HG03196 (cell line): ENCODE measurements around the gene CD7.

Experiments
- ATAC-seq: cut with Tn5 transposase; IDR thresholded peaks from one replicate; pipeline ENCODE4 v1.9.1; 2021; ENCODE audit not compliant: unreplicated experiment

The CD7 gene

GRCh38 chr17:82328994-82329507 lies 11.6 kb upstream of the CD7 start:
- ATAC-seq: no peak

DNA sequence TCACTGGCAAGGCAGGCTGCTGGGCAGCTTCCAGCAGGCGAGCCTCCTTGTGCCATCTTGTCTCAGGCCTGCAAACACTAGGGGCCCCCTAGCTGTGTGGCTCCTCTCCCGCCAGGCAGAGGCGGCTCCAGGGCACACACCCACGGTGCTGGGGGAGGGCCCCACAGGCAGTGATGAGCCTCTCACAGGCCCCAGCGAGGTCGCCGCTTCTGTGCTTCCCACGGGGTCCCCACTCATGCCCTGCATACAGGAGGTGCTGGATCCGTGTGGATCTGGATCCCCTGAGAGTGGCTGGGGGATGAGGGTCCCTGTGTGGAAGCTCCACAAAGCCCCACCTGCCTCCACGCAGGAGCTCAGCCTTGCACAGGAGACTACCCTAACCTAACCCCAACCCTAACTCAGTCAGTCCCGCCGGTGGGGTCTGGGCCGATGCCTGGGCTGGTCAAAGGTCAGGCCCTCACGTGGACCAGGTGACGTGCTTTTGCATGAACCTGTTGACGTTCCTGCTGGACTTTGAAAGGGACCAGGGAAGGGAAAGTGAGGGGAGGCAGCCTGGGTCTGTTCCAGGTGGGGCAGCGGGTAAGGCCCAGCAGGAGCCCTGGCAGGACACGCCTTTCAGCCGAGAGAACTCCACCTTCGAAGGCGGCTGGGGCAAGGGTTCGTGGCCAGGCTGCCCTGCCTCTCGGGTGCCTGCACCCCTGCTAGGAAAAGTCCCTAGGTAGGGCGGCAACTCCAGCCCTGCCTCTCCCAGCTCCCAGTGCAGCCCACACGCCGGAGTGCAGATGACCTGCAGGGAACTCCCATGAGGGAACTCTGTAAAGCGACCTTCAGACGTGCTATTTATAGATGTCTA lies 11.0 kb upstream of the CD7 start:
- ATAC-seq: no peak

- ATAC-seq: no peak
These were observed 10.3 kb upstream of the CD7 start for GRCh38 chr17:82327757-82328140.

DNA sequence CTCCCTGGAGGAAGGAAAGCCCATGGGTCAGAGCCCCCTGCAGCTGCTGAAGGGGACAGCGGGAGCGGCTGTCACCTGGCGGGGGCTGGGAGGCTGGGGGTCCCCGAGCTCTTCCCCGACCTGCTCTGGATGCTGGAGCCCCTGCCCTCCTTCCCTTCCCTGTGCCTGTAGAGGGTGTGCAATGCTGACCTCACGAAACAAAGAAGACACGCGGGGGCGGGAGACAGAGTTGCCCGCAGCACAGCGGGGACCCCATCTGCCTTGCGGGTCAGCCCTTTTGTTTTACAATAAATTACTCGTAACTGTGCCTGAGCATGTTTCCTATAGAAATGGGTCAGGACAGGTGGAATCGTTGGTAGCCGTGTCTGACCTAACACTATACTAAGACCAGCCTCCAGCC lies 9.9 kb upstream of the CD7 start:
- ATAC-seq: no peak

DNA sequence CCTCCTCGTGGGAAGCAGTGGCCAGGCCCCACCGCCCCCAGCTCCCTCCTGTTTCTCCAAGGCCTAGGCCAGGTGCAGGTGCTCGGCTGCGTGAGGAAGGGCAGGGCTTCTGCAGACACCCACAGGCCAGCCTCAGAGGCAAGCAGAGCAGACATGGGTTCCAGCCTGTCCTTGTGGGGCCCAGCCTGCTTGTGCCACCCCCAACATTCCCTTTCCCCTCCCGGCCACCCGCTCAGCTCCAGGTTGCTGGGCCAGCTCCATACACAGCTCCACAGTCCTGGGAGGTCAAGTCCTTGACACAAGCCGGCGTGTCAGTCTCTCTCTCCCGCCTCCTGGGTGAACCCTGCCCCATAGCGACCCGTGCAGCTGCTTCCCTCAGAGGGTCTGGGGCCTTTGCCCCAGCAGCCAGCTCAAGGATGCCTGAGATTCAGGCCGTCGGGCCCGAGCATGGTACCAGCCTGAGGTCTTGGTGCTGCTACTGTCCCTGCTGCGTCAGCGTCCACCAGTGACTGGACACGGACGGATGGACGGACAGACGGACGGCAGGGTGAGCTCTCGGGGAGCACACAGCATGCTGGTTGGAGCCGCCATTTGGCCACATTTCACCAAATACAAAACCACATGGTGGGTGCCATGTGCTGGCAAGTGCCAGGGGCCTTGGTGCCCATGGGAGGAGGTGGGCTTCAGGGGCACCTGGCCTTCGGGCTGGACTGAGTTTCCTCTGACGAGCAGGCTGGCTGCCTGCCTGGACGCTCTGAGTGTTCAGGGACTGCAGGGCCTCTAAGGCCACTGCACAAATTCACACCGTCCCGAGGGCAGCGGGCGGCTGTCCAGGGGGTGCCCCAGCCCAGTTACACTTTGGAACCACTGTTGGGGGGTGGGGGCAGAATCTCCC lies 8.1 kb upstream of the CD7 start:
- no peak for ATAC-seq

DNA sequence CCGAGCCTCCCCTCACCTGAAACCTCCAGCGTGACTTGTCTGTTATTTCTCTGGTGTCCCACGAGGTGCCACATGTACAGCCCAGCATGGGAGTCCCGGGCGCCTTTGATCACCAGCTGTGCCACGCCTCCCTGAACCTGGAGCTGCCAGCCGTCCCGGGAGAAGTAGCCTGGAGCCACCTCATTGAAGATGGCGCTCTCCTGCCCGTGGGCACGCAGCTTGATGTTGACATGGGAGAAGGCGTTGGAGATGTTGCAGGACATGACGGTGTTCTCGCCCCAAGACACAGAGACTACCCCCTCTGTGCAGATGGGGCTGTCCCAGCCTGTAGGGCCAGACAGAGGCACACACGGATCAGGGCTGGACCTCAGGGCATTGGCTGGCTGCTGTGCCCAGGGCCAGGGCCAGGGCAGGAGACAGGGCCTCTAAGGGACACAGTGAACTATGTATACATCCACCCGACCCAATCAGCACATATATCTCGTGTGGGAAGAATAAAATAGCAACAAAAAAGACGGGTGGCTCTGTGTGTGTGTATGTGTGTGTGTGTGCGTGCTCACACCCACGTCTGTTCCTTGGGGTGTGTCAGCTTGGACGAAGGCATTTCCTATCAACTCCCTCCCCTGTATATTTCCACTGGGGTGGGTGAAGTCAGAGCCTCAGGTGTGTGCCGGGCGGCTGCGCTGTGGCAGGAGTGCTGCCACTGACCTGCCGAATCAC lies 7.3 kb upstream of the CD7 start:
- no peak for ATAC-seq

DNA sequence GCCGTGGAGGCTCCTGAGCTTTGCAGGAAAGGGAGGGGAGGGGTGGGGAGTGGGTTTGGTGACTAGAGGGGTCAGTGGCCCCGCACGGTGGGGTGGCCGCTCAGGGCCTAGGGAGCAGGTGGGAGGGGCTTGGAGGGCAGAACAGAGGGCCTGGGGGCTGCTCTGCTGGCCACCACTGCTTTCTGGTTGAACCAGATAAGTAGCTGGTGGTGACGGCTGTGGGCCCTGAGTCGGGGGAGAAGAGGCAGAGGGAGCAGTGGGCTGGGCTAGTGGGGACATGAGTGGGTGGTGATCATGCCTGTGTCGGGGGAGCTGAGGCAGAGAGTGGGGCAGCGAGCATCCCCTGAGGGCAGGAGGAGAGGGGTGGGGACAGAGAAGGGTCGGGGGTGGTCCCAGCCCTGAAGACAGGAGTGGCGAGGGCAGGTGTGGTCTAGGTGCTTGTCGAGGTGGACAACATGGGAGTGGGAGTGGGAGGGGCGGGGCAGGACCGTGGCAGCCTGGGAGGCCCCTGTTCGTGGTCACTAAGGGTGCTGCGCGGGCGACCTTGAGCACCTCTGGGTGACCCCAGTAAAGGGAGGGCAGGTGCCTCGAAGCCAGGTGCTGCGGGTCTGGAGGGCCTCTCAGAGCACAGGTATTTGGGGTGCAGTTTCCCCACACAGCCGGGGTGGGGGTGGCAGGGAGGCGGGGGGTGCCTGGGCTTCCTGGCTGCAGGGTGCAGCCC lies 6.3 kb upstream of the CD7 start:
- no peak for ATAC-seq

- no peak for ATAC-seq
These were observed 5.4 kb upstream of the CD7 start for GRCh38 chr17:82322526-82323453.

DNA sequence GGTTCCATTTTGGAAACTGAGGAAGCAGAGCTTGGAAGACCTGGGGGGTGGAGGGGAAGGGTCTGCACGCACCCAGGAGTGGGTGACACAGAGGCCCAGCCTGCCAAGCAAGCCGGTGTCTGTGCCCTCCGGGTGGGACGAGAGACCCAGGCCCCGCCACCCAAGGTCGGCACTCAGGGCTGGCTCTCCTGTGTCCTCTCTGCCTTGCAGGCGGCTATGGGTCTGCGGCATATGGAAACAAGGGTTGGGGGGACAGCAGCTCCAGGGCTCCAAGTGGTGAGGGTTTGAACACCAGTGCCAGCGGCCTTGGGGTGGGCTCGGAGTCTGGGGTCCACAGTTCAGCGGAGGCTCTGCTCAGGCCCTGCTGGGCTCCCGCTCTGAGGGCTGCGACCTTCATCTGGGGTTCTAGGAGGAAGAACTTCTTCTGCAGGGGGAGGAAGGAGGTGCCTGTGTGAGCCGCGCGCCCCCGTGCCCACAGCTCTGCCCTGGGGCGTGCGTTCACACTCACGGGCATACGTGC lies 4.6 kb upstream of the CD7 start:
- no peak for ATAC-seq

GRCh38 chr17:82320956-82321927 lies 3.8 kb upstream of the CD7 start:
- ATAC-seq: no peak

DNA sequence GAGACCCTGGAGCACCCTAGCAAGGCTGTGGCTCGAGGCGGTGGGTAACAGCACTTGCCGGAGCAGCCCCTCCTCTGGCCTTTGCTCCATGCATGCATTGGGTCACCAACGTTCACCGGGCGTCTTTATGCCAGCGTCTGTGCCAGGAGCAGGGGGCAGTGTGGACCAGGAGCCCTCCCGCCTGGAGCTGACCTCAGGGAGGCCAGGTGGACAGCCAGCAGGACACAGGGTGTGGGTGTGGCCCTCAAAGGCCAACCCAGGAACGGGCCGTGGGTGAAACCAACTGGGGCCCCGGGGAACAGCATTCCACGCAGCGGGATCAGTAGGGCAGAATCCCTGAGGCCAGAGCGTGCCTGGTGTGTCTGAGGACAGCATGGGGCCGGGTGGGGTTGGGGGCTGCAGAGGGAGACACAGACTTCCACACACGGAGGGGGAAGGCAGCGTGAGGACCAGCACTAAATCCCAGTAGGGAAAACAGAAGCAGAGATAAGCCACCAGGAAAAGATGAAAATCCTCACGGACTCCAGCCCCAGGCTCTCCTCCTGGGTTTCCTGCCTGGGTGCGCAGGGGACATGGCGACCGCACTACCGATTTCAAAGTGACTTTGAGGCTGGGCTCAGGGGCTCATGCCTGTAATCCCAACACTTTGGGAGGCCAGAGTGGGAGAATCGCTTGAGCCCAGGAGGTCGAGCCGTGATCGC lies 2.9 kb upstream of the CD7 start:
- ATAC-seq: no peak

- ATAC-seq: no peak
These were observed 2.2 kb upstream of the CD7 start for GRCh38 chr17:82319619-82320062.

DNA sequence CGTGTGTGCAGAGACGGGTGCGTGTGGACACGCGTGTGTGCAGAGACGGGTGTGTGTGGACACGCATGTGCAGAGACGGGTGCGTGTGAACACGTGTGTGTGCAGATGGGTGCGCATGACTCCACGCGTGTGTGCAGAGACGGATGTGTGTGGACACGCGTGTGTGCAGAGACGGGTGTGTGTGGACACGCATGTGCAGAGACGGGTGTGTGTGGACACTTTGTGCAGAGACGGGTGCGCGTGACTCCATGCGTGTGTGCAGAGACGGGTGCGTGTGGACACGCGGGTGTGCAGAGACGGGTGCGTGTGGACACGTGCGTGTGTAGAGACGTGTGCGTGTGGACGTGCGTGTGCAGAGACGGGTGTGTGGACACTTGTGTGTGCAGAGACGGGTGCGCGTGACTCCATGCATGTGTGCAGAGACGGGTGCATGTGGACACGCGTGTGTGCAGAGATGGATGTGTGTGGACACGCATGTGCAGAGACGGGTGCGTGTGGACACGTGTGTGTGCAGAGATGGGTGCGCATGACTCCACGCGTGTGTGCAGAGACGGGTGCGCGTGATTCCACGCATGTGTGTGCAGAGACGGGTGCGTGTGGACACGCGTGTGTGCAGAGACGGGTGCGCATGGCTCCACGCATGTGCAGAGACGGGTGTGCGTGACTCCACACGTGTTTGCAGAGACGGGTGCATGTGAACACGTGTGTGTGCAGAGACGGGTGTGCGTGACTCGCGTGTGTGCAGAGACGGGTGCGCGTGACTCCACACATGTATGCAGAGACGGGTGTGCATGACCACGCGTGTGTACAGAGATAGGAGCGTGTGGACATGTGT lies 1.6 kb upstream of the CD7 start:
- no peak for ATAC-seq

- no peak for ATAC-seq
These were observed 726 bp upstream of the CD7 start for GRCh38 chr17:82318169-82318498.

DNA sequence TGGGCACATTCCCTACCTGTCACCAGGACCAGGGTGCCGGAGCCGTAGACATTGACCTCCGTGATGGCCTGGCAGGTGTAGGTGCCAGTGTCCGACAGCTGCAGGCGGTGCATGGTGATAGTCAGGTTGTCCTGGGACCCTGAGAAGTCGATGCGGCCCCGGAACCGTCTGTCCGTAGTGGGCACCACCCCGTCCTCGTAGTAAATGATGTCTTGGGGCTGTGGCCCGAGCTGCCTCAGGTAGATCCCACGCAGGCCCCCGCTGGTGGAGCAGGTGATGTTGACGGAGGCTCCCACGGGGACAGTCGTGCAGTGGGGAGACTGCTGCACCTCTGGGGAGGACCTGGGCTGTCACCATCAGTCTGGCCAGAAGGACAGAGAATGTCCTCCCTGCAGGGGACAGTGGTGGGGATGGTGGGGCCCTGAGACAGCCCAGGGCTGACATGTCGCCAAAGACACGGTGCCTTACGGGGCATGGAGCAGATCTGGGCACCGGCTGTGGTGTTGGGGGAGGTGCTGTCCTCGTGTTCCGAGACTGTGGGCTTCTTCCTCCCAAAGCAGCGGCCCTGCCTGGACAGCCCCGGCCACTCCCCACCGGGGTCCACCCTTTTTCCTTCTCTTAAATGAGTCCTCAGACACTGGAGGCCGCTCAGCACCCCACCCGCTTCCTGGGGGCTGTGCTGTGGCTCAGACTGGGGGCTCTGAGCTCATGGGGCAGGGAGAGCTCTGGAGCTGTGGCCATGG lies 586 bp downstream of the CD7 start:
- no peak for ATAC-seq
